Measurements from ENCODE around the gene DGUOK. TPM values are rescaled to one million over a fixed set of nuclear protein-coding genes. Genes with fewer than 3 reads are reported as not detected.
"Not testable (repeated sequence)": the region's sequence is repeated elsewhere in the genome, so short reads cannot be mapped to it uniquely, and the experiment has no call there.

The DGUOK gene
- total RNA-seq, 1 donor from 2014 or later = 66.8 TPM

DNA sequence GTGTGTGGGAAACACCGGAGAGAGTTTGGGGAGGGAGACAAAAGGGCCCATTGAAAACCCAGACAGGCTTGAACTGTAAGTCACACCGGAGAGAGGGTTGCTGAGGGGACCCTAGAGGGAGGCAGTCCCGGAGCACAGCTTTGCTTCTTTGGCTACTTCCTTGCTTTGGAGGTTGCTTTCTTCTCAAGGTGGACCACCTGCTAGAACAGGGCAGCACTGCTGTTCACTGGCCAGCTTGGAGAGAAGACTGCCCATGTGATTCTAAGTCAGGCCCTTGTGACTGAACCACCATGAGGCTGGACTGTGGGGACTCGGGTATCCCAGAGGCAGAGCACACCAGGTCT, 29.5 kb upstream of the DGUOK start:
- TF ChIP-seq, protein P1, sequence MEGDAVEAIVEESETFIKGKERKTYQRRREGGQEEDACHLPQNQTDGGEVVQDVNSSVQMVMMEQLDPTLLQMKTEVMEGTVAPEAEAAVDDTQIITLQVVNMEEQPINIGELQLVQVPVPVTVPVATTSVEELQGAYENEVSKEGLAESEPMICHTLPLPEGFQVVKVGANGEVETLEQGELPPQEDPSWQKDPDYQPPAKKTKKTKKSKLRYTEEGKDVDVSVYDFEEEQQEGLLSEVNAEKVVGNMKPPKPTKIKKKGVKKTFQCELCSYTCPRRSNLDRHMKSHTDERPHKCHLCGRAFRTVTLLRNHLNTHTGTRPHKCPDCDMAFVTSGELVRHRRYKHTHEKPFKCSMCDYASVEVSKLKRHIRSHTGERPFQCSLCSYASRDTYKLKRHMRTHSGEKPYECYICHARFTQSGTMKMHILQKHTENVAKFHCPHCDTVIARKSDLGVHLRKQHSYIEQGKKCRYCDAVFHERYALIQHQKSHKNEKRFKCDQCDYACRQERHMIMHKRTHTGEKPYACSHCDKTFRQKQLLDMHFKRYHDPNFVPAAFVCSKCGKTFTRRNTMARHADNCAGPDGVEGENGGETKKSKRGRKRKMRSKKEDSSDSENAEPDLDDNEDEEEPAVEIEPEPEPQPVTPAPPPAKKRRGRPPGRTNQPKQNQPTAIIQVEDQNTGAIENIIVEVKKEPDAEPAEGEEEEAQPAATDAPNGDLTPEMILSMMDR (IDR thresholded peaks at IDR 0.05; ENCODE audit: insufficient read depth, low read length, poor library complexity, severe bottlenecking) = no peak
- H3K4me3 ChIP-seq (ENCODE audit: low read depth, low read length) = no peak overlapping the region
- no peak for DNase-seq (ENCODE audit: low read depth)
- H3K27me3 ChIP-seq (ENCODE audit: control insufficient read depth, insufficient read depth, low read length) = no peaks in the 10 kb centered on the region
- no peaks in the 10 kb centered on the region for H3K36me3 ChIP-seq (ENCODE audit: control insufficient read depth, insufficient read depth, low read length)

DNA sequence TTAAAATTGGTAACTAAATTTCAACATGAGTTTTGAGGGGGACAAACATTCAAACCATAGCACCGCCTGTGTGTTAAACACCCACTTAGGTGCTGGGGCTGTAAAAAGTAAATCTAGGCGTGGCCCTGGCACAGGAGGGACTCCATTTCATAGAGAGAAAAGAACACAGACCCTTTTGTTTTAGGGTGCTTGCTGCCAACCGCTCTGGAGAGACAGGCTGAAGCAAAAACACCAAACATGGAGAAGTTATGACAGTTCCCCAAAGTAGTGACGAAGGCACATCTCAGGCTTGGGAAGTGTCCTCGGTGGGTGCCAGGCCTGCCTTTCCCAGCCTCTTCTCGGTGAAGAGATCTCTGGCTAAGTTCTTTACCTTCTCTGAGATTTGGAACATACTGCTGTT, 28.7 kb upstream of the DGUOK start:
- no peaks in the 10 kb centered on the region for H3K27me3 ChIP-seq (ENCODE audit: control insufficient read depth, insufficient read depth, low read length)
- H3K36me3 ChIP-seq (ENCODE audit: control insufficient read depth, insufficient read depth, low read length) = no peaks in the 10 kb centered on the region
- TF ChIP-seq, protein P1 (IDR thresholded peaks at IDR 0.05; ENCODE audit: insufficient read depth, low read length, poor library complexity, severe bottlenecking) = no peak
- H3K4me3 ChIP-seq (ENCODE audit: low read depth, low read length) = no peak overlapping the region
- no peak for DNase-seq (ENCODE audit: low read depth)

DNA sequence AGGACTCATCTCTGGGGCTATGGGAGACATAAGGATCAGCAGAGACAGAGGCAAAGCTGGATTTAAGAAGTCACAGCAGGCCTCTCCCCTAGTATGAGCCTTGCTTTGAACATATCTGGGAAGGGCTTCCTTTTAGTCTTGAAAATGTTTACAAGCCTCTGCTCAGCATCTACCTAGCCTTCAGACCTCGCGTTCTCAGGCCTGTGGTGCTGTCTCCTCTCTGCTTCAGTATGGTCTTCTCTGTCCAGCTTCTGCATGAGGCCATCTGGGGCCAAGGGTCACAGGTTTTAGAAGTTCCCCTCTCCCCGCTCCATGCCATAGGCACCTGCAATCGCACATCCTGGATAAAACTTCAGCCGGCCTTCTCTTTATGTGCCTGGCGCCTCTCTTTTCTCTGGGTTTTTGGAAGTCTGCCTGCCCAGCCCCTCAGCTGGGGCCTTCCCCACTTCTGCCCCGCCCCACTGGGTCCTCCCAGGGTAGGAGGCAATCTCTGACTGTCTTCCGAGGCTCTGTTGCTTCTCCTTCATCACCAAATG, 26.8 kb upstream of the DGUOK start:
- Histone ChIP-seq H3K4me3 (ENCODE audit: low read depth, low read length) (no peak overlapping the region), H3K36me3 (ENCODE audit: control insufficient read depth, insufficient read depth, low read length) (no peaks in the 10 kb centered on the region), H3K27me3 (ENCODE audit: control insufficient read depth, insufficient read depth, low read length) (no peaks in the 10 kb centered on the region)
- TF ChIP-seq, protein P1 (IDR thresholded peaks at IDR 0.05; ENCODE audit: insufficient read depth, low read length, poor library complexity, severe bottlenecking) = no peak
- no peak for DNase-seq (ENCODE audit: low read depth)

DNA sequence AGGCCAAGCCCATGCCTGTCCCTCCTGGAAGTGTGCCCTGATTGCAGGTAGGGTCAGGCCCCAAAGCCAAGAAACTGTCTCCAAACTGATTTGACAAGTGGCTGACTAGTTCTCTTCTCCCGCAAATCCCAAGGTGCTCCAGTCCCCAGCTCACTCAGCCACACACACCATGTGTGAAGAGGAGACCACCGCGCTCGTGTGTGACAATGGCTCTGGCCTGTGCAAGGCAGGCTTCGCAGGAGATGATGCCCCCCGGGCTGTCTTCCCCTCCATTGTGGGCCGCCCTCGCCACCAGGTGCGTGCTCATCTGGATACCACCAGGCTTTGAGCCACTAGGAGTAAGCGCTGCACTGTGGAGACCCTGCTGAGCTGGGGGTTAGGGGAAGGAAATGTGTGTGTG, 25.5 kb upstream of the DGUOK start:
- Histone ChIP-seq H3K4me3 (ENCODE audit: low read depth, low read length) (no peak overlapping the region), H3K36me3 (ENCODE audit: control insufficient read depth, insufficient read depth, low read length) (no peaks in the 10 kb centered on the region)
- TF ChIP-seq, protein P1 (IDR thresholded peaks at IDR 0.05; ENCODE audit: insufficient read depth, low read length, poor library complexity, severe bottlenecking) = no peak

DNA sequence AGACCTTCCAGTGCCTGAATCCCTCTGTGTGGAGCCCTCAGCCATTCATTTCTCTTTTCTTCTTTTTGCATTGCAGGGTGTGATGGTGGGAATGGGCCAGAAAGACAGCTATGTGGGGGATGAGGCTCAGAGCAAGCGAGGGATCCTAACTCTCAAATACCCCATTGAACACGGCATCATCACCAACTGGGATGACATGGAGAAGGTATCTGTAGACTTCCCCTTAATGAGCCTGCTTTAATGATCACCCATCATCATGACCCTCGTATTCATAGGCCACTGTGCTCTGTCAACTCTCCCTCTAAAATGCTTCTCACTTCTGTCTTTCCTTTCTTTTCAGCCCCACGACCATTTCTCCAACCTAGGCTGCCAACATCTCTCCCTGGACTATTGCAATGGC, 24.4 kb upstream of the DGUOK start:
- TF ChIP-seq, protein P1 (IDR thresholded peaks at IDR 0.05; ENCODE audit: insufficient read depth, low read length, poor library complexity, severe bottlenecking) = no peak
- H3K4me3 ChIP-seq (ENCODE audit: low read depth, low read length) = no peak overlapping the region
- DNase-seq (ENCODE audit: low read depth) = no peak
- H3K36me3 ChIP-seq (ENCODE audit: control insufficient read depth, insufficient read depth, low read length) = no peaks in the 10 kb centered on the region
- no peaks in the 10 kb centered on the region for H3K27me3 ChIP-seq (ENCODE audit: control insufficient read depth, insufficient read depth, low read length)

More for the DNA sequence above, 25.5 kb upstream of the DGUOK start:
- no peaks in the 10 kb centered on the region for H3K27me3 ChIP-seq (ENCODE audit: control insufficient read depth, insufficient read depth, low read length)
- DNase-seq (ENCODE audit: low read depth) = no peak

DNA sequence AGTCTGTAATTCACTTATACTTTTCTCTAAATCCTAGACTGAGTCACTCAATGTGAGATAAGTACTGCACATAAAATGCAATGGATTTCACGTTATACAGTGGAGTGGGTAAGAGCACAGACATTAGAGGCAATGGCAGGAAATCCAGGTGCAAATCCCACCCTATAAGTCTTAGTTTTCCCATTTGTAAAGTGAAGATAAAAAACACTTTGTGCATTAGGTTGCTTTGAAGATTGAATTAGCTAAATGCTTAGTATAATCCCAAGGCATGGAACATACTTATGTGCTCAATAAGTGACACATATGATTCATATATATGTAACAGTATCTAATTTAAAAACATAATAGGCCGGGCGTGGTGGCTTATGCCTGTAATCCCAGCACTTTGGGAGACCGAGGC, 23.4 kb upstream of the DGUOK start:
- DNase-seq (ENCODE audit: low read depth) = no peak
- Histone ChIP-seq H3K27me3 (ENCODE audit: control insufficient read depth, insufficient read depth, low read length) (no peaks in the 10 kb centered on the region), H3K36me3 (ENCODE audit: control insufficient read depth, insufficient read depth, low read length) (no peaks in the 10 kb centered on the region), H3K4me3 (ENCODE audit: low read depth, low read length) (no peak overlapping the region)
- TF ChIP-seq, protein P1 (IDR thresholded peaks at IDR 0.05; ENCODE audit: insufficient read depth, low read length, poor library complexity, severe bottlenecking) = no peak

DNA sequence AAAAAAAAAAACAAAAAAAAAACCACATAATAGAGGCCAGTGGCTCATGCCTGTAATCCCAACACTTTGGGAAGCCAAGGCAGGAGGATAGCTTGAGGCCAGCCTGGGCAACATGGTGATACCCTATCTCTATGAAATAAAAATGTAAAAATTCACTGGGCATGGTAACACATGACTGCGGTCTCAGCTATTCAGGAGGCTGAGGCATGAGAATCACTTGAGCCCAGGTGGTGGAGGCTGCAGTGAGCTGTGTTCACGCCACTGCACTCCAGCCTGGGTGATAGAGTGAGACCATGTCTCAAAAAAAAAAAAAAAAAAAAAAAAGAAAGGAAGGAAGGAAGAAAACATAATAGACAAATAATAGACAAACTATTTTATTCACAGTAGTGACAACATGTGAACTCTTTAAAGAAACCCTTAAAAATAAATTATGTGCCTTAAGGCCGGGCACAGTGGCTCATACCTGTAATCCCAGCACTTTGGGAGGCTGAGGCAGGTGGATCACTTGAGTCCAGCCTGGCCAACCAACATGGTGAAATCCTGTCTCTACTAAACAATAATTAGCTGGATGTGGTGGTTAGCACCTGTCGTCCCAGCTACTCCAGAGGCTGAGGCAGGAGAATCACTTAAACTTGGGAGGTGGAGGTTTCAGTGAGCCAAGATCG, 22.6 kb upstream of the DGUOK start:
- H3K36me3 ChIP-seq (ENCODE audit: control insufficient read depth, insufficient read depth, low read length); H3K27me3 ChIP-seq (ENCODE audit: control insufficient read depth, insufficient read depth, low read length); DNase-seq (ENCODE audit: low read depth); H3K4me3 ChIP-seq (ENCODE audit: low read depth, low read length): not testable (repeated sequence)

Measured in kidney epithelial cell (primary cell).